ENCODE results near the gene HIBADH.

The HIBADH gene

DNA sequence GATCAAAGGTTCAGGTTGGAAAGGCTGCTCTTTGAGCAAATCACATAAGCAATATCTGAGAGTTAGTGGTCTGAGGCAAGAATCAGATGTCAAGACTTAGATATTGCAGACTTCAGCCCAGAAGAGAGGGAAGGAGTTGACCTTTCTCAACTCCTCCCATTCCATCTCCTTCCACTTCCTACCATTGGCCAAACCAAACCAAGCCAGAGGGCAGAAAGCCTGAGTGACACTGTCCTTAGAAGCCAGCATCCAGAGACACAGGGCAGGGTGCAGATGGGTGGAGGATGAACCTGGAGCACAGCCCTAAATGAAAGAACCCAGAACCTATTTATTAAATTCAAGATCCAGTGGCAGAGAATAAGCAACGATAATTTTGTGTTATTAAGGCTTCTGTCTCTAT is 180.5 kb downstream of the HIBADH start:
- DNase-seq, result no peak

DNA sequence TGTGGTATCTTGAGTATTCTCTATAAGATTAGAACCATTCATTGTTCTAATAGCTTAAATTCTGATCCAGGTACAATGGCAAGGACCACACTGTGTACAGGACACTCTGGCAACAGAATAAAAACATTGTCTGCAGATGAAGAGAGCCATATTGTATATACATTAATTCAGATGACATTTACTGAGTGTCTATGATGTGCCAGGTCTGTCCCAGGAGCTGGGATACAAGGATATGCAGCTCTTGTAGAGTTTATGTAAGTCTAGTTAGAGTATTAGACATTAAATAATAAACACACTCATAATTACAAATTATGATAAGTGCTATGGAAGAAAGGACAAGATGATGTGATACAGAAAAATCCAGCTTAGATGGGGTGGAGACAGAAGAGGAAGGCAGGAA is 184.1 kb downstream of the HIBADH start:
- no peak for DNase-seq

DNA sequence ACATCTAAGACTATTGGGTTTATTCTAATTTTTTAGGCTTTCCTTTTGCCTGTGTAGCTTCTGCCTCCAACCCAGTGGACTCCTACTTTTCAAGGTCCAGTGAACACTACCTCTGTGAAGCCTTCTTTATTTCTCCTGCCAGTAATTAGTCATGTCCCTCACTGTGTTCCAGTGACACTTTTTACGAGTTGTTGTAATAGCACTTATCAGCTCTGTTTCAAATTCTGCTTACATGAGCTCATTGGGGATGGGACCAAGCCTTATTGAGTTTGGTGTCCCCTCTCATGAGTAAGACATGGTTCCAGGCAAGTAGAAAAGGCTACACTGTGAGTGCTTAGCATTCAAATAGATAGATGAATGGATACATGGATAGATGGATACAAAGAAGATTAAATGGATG is 184.6 kb downstream of the HIBADH start:
- DNase-seq, result no peak

DNA sequence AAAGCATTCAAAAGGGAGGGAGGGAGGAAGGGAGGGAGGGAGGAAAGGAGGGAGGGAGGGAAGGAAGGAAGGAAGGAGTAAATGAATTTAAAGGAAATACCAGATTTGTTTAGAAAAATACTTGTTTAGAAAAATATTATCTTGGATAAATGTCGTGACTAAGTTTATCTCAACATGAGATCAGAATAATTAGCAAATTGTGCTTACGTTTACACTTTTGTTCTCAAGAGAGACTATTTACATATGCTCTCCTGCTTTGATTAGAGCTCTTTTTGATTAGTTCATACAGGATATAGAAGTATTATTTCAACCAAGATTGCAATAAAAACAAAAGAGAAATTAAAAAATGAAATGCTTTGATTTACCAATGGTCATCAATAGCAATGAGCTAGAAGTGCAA is 186.2 kb downstream of the HIBADH start:
- DNase-seq, result no peak

Measured in hippocampal formation (tissue), 2 donors.